Activated CD4-positive, alpha-beta T cell treated with anti-CD3 and anti-CD28 coated beads, Interleukin-2, Interleukin-6, amounts not matched to agents 100 ng/mL and 50 ng/mL, durations not matched to agents 16 hours and 8 hours (primary cell): ENCODE measurements around the gene IFNG.
A peak's percentile ranks its signal among the peaks of the same experiment; 100 is the strongest.
"Not testable (repeated sequence)": the region's sequence is repeated elsewhere in the genome, so short reads cannot be mapped to it uniquely, and the experiment has no call there.

Source experiments
- DNase-seq: peaks from one replicate; pipeline ENCODE4 v3.0.0-alpha.2; 2020

IFNG gene

DNA sequence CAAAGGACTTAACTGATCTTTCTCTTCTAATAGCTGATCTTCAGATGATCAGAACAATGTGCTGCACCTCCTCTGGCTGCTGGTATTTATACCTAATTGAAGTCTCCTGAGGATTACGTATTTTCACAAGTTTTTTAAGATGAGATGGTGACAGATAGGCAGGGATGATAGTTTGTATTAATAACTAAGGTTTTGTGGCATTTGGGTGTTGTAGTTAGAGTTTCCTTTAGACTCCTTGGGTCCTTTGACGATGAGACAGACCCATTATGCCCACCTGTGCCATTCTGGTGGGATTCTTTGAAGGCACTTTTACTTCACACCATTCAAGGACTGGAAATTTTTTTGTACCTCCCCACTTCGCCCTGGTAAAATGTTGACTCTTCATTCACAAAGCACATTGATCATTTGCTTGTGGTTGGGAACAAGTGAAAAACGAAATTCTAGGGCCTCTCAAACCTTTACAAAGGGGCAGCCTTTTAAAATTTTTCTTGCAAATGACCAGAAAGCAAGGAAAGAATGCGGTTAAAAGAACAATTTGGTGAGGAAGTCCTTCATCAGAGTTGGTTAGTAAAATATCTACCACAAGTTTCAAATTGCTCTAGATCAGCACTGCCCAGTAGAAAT lies at the start of gene IFNG:
TSS of gene IFNG (minus strand) at position 60 of the 624 bp plus-strand sequence. CDS start 125 bp downstream, outside the sequence.
- peak; percentile 82 for DNase-seq

DNA sequence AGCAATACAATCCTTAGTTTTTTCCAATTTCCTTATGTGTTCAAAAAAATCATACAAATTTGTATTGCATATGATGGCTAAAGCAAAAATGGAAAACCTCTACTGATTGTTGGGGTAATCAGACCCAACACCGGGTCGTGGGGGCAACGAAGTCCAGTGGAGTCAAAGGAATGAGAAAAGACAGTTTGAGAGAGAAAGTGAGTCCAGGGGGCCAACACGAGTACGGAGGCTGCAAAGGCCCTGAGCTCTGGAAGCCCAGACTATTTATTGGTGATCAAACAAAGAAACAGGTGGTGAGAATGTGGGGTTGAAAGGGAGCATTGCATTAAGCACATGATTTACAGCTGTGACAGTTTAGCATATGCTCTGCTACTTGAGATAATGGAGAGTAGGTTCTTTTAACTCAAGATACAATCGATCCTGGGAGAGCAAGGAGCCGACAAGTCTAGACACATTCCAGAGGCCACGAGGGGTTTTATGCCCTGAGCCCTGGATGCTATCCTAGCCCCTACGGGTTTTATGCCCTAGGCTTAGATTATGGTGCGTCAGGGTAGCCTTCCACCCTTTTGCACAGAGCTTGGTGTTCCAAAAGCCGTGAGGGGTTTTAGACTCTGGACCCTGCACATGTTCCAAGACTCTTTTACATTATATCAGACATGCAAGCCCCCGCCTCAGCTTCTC lies 49.6 kb upstream of the IFNG start:
- DNase-seq = not testable (repeated sequence)

DNA sequence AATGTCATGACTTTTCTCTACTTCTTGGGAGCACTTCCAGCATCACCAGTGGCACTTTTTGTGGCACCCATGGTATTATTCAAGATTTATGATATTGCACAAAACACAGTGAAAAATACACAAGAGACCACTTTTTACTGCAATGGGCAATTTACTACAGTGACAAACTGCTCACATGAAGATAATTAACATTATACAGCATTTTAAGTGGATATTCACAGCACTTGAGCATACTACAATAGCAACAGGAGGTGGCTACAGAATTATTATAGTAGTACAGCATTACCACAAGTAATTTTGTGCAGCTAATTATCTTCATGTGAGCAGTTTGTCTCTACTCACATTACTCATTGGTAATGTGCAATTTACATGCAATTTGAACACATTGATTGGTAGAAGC lies 47.7 kb upstream of the IFNG start:
- DNase-seq = no peak

DNA sequence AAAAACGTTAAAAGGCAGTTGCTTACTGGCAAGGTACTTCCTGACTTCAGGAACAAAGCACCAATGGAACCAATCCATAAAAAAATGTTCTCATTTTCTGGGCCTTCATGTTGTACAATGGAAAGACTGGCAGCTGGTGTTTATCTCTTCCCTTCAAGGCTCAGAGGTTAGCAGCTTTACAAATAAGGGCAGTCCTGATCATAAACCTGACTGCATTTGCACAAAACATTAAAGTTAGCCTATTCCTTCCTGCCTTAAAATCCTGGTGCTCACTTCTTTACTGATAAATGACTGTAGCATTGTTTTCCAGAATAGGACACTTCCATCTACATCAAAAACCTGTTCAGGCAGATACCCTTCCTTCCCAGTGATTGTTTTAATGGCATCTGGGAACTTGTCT lies 46.9 kb upstream of the IFNG start:
- no peak for DNase-seq

DNA sequence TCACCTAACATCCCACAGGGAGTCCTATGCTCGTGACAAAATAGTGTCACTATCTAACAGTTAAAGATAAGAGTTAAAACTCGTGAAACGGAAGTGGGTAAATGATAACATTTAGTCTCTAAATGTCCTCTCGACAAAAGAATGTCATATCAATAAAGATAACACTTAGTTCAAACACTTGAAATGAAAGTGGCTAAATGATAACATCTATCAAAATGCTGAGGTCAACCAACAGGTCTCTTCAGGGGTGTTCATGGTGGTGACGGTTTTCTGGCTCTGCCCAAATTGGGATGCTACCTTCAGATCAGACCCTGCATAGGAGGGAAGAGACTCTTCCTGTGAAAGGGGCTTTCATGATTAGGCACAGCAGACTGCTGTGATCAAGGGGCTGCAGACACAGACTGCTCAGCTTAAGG lies 43.9 kb upstream of the IFNG start:
- DNase-seq = peak; percentile 50

DNA sequence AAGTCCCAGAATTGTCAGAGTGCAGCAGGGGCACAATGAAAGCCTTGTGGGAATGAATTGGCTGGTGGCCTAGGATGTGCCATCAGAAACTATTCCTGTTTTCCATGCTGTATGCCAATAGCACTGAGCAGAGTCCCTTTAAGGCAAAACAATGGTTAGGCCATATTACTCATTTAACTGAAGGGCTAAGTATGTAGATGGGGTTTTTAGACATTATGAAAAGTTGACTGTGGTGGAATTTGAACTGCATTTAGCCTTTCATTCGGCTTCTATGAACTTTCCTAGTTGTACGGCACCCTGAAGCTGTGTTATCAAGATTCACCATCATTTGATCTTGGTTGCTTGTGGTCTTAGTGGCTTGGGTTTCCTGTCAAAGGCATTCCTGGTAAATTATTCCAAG lies 41.3 kb upstream of the IFNG start:
- DNase-seq = no peak

DNA sequence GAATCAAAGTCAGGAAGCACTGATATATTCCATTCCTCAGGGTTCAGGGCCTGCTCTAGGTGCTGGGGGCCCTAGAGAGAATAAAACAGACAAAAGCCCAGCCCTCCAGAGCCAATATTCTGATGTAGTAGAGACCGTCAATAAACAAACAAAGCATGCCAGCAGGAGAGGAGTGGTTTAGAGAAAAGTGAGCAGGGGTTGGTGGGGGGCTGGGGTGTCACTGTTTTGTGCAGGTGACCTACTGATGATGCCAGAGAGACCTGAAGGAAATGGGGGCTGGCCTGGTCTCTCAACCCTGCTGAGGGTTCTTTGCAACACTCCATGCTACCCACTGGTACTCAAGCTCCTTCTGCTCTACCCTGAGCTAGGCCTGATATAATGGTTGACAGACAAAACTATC lies 39.6 kb upstream of the IFNG start:
- DNase-seq = no peak

DNA sequence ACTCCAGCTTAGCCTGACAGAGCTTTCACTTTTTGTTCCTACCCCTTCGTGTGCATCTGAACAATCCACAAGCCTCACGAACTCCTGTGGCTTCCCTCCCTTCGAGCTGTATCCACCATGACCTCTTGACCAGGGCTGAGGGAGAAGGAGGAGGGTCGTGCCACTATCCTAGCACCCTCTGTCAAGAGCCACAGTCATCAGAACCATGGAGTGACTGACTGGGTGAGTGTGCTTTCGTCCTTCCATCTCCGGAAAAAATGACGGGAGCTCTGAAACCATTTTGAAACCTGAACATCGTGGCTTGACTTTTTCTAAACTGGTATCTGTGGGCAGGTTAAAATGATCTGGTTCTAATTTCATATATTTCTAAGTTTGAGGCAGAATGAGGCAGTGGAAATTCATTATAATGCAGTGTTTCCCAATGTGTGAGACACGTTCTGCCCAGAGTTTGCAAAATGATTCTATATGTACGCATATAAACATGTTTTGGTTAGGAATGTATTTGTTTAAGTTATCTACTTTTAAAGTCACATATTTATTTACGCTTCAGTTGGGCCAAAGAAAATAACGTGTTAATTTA lies 39.1 kb upstream of the IFNG start:
- DNase-seq = peak; percentile 57

DNA sequence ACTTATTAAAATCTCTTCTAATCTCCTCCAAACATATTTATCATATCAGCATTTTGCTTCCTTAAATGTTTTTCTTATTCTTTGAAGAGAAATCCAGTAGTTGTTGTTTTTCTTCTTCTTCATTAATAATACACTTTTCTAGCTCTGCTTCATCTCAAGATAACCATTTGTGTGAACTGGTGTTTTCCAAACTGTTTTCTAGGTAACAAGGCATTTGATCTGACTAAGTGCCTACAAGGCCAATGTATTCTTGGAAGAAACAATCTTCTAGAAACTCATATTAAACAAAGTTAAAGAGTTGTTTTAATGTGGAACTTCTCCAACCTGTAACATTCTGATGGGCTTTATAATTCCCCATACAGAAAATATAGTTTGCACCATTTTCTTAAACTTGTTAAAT lies 30.8 kb upstream of the IFNG start:
- DNase-seq = no peak

DNA sequence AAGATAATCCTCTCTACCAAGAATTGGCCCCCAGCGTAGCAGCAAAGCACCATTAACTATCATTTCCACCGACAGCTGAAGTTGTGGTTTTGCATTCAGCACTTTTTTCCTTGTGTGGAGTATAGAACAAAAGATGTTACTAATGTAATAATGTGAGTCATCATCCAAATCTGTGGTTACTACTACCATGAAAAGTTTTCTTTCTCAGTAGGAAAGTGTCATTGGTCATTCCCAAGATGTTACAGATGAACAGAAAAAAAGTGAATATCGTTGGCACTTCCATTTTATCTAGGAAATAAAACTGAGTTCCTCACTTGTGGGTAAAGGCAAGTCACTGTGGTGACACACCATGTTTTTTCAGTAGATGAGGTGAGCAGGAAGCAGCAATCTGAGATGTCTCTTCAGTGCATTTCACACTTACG lies 30.3 kb upstream of the IFNG start:
- peak; percentile 83 for DNase-seq

DNA sequence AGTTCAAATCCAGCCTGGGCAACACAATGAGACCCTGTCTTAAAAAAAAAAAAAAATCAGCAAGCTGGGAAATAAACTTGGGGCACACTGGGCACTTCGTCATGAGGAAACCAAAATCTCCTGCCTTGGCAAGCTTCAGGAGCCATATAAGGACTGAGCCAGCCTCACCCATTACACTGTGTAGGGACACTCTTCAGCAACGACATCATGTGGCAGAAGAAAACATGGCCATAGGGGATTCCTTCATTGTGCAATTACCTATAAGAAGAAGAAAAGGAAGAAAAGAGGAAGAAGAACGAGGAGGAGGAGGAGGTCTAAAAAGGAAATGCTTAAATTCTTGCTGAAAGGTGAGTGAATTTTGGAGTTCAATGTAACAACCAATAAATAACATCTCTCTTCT lies 26.1 kb upstream of the IFNG start:
- DNase-seq = no peak

DNA sequence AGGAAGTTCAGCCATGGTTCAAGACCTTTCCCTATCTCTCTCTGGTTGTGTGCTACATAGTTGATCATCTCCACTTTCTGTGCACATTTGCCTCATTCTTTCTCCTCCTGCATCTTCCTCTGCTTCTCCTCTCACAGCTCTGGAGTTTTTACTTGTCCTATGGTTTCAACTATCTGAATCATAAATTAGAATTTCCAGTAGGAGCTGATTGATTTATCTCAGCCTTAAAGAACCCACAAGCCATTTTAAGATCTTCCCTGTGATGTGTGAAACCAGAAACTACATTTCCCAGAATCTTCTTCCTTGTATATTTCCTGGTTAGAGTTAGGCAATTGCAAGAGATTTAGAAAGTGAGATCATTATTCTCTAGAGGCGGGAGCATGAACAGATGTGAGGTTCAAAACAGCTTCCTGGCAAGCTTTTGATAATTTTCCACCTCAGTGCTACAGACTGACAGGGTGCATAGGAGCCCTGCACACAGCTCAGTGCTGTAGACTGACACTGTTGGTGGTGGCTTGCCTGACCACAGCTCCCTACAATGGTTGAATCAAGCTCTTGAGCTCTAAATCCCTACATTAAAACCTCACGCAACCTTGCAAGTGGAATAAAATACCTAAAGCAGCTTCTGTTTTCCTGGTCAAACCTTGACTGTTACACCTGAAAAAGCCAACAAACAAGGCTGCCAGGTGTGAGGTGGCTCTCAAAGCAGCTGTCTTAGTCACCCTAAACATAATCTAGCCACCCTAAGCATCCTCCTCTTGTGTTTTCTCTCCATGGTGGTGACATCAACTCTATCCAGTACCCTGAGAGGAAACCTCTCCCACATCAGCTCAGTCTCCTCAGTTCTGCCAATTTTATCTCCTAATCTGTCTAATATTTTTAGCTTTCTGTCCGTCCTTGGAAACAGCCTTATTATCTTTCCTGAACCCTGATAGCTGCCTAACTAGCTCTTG lies 21.5 kb upstream of the IFNG start:
- DNase-seq = peak; percentile 85

DNA sequence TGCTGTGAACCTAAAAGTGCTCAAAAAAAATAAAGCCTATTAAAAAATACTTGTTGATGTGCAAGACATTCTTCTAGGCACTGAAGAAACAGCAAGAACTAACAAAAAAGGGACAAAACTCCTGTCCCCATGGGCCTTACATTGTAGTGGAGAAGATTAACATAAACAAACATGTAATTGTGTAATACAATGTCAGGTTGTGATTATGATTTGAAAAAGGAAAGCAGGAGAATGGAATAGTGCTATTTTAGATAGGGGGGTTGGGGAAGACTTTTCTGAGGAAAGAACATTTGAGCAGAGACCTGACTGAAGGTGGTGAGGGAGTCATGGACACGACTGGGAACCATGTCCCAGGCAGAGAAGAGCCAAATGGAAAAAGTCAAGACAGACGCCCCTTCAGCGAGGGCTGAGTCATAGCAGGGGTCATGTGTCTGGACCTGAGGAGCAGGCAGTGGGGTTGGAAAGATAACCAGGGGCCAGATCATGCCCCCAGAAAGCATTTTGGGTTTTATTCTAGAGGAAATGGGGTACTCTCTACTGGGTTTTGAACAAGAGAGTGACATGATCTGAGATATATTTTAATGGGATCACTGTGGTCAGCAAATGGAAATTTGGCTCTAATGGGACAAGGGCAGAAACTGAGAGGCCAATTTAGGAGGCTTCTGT lies 19.4 kb upstream of the IFNG start:
- no peak for DNase-seq

DNA sequence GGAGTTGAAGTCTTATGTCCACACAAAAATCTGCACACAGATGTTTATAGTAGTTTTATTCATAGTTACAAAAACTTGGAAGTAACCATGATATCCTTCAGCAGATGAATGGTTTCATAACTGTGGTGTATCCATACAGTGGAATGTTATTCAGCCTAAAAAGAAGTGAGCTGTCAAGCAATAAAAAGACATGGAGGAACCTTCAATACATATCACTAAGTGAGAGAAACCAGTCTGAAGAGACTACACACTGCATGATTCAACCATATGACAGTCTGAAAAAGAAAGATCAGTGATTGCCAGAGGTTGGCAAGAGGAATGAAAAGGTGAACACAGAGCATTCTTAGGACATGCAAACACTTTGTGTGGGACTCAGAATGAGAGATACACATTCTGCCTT lies 18.6 kb upstream of the IFNG start:
- no peak for DNase-seq

DNA sequence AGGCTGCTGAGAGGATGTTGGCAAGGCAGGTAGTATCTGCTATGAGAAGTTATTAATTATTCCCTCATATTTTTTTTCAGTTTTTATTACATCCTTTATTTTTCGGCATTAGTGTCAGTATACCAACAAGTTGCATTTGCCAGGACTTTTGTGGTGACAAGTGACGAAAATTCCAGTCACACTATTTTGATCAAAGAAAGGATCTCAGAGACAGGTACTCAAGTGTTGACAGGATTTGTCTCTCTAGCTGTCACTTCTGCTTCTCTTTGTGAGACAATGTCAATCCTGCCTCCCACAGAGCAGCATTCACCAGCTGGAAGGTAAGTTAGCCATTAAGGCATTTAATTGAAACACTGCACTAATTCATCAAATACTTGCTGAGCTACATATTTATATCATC lies 18.0 kb upstream of the IFNG start:
- no peak for DNase-seq

DNA sequence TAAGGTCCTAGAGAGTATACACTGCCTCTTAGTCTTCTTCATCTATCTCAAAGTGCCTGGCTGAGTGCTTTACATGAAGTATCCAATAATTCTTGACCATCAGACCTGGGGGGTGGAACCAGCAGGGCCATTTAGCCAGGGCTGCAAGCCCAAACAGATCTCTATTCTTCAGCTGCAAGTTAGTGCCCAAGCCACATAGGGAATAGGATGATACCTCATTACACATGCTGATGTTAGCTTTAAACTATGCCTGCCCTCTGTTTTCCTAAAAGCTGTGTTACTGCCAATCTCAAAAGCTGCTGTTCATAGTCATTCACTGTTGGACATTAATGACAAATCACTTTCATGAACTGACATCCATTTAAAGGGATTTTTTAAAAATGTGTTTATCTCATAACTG lies 16.7 kb upstream of the IFNG start:
- DNase-seq = no peak

DNA sequence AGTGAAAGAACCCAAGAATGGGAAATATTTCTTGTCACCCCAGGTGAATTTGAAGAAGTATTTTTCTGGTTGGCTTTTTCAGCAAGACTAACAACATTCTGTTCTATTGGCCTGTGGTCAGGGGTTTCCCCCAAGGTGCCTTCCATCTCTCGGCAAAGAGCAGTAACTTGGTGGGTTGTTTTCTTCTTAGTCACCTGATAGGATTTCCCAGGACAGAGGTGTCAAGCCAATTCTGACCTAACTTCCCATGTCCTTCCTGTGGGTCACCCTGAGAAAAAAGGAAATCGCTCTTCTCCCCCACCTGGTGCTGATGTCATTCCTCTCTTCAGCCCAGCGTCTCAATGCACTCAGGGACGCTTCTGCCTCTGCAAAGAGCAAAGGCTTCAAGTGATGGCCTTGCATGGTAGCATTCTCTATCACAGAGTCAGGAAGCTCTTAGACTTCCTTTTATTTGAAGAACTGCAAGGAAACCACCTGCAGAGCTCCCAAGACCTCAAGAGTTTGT lies 16.1 kb upstream of the IFNG start:
- peak; percentile 92 for DNase-seq

DNA sequence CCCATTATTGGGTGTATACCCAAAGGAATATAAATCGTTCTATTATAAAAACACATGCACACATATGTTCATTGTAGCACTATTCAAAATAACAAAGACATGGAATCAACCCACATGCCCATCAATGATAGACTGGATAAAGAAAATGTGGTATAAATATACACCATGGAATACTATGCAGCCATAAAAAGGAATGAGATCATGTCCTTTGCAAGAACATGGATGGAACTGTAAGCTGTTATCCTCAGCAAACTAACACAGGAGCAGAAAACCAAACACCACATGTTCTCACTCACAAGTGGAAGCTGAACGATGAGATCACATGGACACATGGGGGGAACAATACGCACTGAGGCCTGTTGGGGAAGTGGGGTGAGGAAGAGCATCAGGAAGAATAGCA lies 15.2 kb upstream of the IFNG start:
- not testable (repeated sequence) for DNase-seq

DNA sequence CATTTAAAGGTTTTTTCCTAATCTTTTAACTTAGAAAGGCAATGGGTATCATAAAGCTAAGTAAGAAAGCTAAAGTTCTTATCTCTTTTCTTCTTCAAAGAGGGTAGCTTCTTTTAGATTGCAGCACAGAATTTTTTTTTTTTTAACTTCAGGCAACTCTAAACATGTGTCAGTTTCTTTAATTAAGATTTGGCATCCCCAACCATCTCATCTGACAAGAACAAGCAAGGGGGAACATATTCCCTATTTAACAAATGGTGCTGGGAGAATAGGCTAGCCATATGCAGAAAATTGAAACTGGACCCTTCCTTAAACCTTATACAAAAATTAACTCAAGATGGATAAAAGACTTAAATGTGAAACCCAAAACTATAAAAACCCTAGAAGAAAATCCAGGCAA lies 14.3 kb upstream of the IFNG start:
- DNase-seq = no peak

DNA sequence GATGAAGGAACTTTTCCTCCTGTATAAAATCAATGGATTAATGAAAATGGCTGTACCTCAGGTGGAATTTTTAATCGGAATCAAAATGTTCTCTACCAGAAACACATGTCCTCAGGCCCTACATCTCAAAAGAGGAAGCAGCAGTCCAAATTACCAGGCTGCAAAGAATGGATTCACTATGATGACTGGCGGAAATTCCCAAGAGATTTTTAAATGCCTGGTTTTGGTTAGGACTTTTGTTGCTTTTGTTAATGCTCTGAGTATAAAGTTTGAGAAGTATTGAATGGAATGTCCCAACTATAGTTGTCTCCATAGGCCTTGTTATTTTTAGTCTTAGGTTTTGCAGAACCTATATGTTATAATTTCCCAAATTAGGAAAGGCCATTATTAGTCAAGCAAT lies 11.2 kb upstream of the IFNG start:
- no peak for DNase-seq

DNA sequence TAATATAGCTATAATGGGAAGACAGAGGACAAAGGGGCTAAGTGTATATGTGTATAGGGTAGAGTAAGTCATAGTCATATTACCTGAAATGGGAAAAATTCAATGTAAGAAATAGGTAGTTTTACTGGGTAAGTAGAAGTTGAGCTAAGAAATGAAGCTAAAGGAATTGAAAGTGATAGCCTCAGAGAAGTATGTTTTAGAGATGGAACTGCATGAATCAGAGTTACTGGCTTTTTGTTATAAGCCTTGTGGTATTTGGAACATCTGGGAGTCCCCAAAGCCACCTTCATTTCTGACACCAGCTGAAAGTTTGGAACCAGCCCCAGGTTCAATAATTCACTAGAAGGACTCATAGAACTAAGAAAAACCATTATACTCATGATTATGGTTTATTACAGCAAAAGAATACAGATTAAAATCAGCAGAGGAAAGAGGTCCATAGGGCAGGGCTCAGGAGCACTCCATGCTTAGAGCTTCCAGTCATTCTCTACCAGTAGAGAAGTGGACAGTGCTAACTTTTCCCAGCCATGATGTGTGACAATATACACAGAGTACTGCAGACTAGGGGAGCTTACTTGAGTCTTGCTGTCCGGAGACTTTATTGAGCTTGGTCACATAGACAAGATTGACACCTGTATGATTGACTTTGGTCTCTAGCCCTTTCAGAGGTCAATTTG lies 9.8 kb upstream of the IFNG start:
- no peak for DNase-seq

DNA sequence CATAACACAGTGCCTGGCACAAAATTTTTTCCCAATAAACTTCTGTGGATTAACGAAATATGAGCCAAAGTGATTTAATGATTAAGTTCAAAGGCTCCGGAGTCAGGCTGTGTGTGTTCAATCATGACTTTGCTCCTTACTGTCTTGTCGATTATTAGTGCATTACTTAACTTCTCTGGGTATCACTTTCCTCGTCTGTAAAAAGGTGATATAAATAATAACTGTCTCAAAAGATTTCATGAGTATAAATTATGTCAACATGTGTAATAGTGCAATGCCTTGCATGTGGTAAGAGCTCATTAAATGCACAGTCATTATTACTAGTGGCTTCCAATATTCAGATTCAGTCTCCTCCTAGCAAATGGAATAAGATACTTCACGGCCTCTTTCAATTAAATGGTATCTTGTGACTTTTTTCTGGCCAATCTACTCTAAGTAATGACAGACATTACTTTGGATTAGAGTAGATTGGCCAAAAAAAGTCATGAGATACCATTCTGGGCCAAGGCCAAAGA lies 6.8 kb upstream of the IFNG start:
- DNase-seq = no peak
